ENCODE measurements around the gene CD33. TPM values are rescaled to one million over a fixed set of nuclear protein-coding genes. Genes with fewer than 3 reads are reported as not detected.

The CD33 gene
- total RNA-seq, 1 donor from 2014 or later = not detected

- no peaks in the 10 kb centered on the region for H3K9me3 Mint-ChIP-seq
- intact Hi-C loops (cut with micrococcal nuclease) = no loop called here
- no peak for TF ChIP-seq CTCF (IDR thresholded peaks at IDR 0.05)
Measured at GRCh38 chr19:51192689-51193088, 32.2 kb upstream of the CD33 start.

GRCh38 chr19:51194527-51195315, 30.2 kb upstream of the CD33 start:
- DNase-seq (no peak), ATAC-seq (ENCODE audit: low read depth) (peak; percentile 85)
- Mint-ChIP-seq H3K27me3 (peaks cover 5% of the 10 kb centered on the region), H3K4me1 (no peaks in the 10 kb centered on the region), H3K4me3 (no peak overlapping the region), H3K36me3 (ENCODE audit: low read depth) (no peaks in the 10 kb centered on the region), H3K9me3 (no peaks in the 10 kb centered on the region), H3K27ac (no peak overlapping the region)
- intact Hi-C loops (cut with micrococcal nuclease) = no loop called here
- CTCF ChIA-PET = no interaction called here
- POLR2A ChIA-PET = no interaction called here
- TF ChIP-seq CTCF (IDR thresholded peaks at IDR 0.05) = no peak

More at GRCh38 chr19:51192689-51193088, 32.2 kb upstream of the CD33 start:
- Mint-ChIP-seq H3K36me3 (ENCODE audit: low read depth) (no peaks in the 10 kb centered on the region), H3K4me3 (no peak overlapping the region), H3K4me1 (no peaks in the 10 kb centered on the region), H3K27me3 (peaks cover 6% of the 10 kb centered on the region), H3K27ac (no peak overlapping the region)
- ChIA-PET CTCF (no interaction called here), POLR2A (no interaction called here)
- ATAC-seq (ENCODE audit: low read depth) = no peak
- DNase-seq = no peak

GRCh38 chr19:51195316-51195586, 29.6 kb upstream of the CD33 start:
- Mint-ChIP-seq H3K27me3 (peaks cover 7% of the 10 kb centered on the region), H3K27ac (no peak overlapping the region), H3K36me3 (ENCODE audit: low read depth) (no peaks in the 10 kb centered on the region), H3K4me3 (no peak overlapping the region), H3K4me1 (no peaks in the 10 kb centered on the region), H3K9me3 (no peaks in the 10 kb centered on the region)
- intact Hi-C loops (cut with micrococcal nuclease) = no loop called here
- no peak for TF ChIP-seq CTCF (IDR thresholded peaks at IDR 0.05)
- ATAC-seq (ENCODE audit: low read depth) (no peak), DNase-seq (no peak)
- ChIA-PET CTCF (no interaction called here), POLR2A (no interaction called here)

- no peak overlapping the region for H3K4me3 Mint-ChIP-seq
- ChIA-PET POLR2A (no interaction called here), CTCF (no interaction called here)
- H3K36me3 Mint-ChIP-seq (ENCODE audit: low read depth) = no peaks in the 10 kb centered on the region
- ATAC-seq (ENCODE audit: low read depth) (no peak), DNase-seq (no peak)
- no peak for TF ChIP-seq CTCF (IDR thresholded peaks at IDR 0.05)
- H3K4me1 Mint-ChIP-seq = no peaks in the 10 kb centered on the region
- H3K27me3 Mint-ChIP-seq = peaks cover 11% of the 10 kb centered on the region
- H3K27ac Mint-ChIP-seq = no peak overlapping the region
- no peaks in the 10 kb centered on the region for H3K9me3 Mint-ChIP-seq
- intact Hi-C loops (cut with micrococcal nuclease) = no loop called here
Measured at GRCh38 chr19:51195616-51196015, 29.3 kb upstream of the CD33 start.

GRCh38 chr19:51196181-51196580, 28.7 kb upstream of the CD33 start:
- TF ChIP-seq CTCF (IDR thresholded peaks at IDR 0.05) = no peak
- Mint-ChIP-seq H3K36me3 (ENCODE audit: low read depth) (no peaks in the 10 kb centered on the region), H3K27me3 (peaks cover 15% of the 10 kb centered on the region), H3K4me1 (no peaks in the 10 kb centered on the region), H3K4me3 (no peak overlapping the region), H3K27ac (no peak overlapping the region), H3K9me3 (no peaks in the 10 kb centered on the region)
- no peak for DNase-seq
- intact Hi-C loops (cut with micrococcal nuclease) = no loop called here
- ChIA-PET CTCF (no interaction called here), POLR2A (no interaction called here)
- ATAC-seq (ENCODE audit: low read depth) = no peak

Measured in activated B cell treated with CpG ODN at 0.5 μM for 24 hours (primary cell).